GM21390 (cell line): Measurements from ENCODE around the gene SECISBP2.
"Not testable (repeated sequence)": the region's sequence is repeated elsewhere in the genome, so short reads cannot be mapped to it uniquely, and the experiment has no call there.

Source experiments
- ATAC-seq: cut with Tn5 transposase; IDR thresholded peaks from one replicate; pipeline ENCODE4 v1.9.1; 2021; ENCODE audit not compliant: unreplicated experiment

Gene SECISBP2

GRCh38 chr9:89309166-89309565, 9.1 kb upstream of the SECISBP2 start:
- ATAC-seq, result no peak

DNA sequence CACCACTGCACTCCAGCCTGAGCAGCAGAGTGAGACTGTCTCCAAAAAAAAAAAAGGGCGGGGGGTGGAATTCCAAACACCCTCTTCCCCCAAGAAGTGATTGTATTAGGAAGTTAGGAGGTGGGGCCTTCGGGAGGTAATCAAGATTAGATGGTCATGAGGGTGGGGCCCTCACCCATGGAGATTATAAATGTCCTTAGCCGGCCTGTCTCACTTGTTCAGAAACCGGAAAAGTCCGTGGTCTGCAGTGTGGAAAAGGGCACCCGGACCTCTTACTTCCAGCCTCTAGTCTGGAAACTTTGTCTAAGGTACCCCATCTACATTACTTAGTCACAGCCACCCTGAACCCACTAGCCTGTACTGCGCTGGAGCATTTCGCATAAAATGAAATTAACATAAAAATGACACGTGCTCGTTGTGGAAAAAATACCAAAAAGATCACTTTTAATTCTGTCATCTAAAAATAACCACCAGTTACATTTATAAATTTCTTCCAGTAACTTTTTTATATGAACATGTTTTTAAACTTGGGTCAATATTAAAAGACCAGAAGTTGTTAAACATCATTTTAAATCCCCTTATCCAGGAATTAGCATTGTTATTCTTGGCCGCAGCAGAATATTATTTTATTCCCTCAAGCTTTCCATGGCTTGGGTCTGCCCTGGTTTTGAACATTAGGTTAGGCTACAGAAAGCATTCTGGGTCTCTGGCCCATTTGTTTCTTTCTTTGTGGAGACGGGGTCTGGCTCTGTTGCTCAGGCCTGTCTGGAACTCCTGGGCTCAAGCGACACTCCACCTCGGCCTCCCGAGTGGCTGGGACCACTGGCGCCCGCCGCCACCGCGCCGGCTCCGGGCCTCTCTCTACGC, 8.5 kb upstream of the SECISBP2 start:
- no peak for ATAC-seq

GRCh38 chr9:89310475-89311345, 7.6 kb upstream of the SECISBP2 start, which contains the start of gene CKS2:
TSS of gene CKS2 (plus strand) at chr9:89311195. CDS start at chr9:89311293, 98 bp downstream.
- ATAC-seq, result peak; percentile 91

DNA sequence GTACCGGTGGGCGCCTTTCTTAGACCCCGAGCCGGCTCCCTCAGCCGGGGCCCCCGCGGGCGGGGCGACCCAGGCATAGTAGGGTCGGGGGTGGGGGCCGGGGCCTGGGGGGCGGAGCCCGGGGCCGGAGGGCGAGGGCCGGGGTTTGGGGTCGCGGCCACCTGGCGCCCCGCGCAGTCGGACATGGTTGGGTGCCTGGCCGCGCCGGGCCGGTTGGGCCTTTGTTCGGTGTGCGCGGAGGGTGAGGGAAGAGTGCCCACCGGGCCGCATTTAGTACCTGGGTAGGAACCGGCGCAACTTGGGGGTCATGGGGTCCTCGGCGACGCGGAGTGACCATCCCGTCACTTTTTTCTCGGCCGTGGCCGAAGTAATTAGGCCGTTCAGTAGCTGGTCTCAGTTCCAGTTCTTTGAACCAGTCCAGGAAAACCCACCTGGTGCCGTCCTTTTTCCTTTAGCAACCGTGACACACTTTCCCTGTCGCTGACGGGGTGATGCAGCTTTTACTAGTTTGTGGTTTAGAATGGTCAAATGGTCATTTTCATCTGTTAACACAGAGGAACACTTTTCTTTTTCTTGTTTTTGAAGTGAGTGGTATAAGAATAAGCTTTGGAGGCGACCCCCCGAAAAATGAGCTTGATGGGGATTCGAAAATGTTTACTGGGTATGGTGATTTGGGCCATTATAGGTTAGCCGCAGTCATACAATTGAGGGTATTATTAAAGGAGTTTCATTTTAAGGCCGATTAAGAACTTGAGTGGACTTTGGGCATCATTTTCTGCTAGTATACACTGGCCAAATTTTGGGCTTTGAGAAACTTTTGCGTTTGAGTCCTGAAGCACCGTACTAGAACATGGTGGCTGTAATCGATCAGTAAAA, 6.7 kb upstream of the SECISBP2 start:
- no peak for ATAC-seq

GRCh38 chr9:89312222-89312571, 6.1 kb upstream of the SECISBP2 start:
- ATAC-seq, result no peak

GRCh38 chr9:89313842-89314241, 4.5 kb upstream of the SECISBP2 start:
- no peak for ATAC-seq

DNA sequence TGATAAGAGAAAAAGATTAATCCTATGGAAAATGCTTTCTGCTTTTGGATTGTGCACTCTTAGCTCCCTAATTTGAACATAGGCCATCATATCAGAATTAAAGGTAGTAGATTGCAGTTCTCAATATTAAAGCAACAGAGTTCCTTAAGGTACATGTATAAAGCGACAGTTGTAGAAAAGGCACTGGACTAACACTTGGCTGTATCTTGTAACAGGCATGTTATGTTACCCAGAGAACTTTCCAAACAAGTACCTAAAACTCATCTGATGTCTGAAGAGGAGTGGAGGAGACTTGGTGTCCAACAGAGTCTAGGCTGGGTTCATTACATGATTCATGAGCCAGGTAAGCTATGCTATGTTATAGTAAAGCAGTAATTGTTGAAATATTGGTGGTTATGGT, 3.3 kb upstream of the SECISBP2 start:
- no peak for ATAC-seq

DNA sequence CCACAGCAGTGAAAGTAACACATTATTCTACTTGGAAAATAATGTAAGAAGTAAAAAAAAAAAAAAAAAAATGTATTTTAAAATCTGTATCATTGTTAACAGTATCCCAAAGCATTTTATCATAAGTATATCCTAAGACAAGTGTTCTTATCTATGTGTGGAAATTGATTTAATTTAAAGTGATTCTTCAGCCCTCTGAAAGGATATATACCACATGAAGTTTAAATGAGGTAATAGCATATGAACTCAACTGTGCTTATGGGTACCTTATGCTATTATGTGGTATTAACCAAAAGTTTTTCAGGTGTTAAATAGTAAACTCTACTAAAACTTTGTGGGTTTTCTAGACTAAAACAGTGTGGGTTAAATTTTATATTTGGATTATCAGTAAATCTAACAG, 2.8 kb upstream of the SECISBP2 start:
- ATAC-seq, result no peak

DNA sequence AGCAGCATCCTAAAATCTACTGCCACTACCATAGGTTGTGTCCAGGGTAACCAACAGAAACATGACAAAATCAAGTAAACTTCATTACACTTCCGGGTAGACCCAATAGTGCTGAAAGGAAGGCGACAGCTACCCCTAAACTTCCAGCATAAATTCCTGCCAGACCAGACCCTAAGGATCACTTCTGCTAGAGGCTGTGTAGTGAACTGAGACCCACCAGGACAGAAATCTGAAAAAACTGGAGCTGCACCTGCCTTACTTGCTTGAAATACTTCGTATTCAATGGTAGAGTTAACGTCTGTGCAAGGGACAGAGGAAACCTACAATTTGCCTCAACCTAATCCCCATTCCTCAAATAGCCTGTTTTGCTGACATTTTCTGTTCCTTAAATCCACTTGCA, 1.0 kb upstream of the SECISBP2 start:
- no peak for ATAC-seq

DNA sequence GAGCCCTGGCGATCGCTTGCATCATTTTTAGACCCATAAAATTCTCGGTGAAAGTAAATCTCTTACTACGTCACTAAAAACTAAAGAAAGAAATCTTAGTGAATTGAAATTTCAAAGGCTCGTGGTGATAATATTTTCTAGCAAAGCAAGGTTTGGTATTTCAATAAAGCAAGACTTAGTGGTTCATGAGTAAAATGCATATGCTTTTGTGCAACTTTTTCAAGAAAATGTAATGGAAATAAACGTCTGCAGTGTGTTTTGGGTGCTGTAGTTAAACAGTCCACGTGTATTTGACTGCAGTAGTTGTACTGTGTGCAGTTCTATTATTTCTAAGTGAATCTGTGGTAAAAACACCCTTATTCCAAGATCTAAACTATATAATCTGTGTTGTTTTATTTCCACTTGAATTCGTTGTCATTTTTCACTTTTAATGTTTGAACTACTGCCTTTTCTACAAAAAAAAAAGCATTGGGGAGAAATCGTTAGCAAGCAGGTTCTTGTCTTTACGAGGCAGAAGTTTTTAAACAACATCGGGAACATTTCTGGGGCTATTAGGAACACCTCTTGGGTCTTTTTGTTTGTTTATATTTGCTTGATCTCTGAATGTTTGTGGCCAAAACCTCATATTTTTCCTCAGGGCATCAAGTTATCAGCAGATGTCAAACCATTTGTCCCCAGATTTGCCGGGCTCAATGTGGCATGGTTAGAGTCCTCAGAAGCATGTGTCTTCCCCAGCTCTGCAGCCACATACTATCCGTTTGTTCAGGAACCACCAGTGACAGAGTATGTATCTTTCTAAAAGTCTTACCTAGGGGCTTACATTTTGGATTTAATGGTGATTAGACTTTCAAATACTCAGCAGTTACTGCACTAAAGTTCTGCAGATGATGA, 960 bp downstream of the SECISBP2 start:
- no peak for ATAC-seq

DNA sequence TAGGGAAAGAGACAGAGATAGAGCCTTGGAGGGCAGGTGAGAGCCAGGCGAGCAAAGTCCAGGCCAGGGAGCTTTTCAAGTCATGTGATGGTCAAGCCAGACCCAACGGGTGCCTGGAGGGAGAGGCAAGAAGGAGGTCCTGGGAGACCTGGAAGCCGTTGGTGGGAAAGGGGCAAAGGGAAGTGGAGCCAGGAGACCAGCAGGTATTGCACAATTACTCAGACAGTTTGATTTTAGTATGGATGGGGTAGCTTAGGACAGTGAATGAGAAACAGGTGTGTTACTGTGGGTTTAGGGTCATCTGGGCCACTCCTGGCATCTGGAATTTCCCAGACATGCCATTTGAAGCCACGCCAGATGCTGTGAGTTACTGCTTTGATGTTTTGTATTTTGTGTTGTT, 5.1 kb downstream of the SECISBP2 start:
- no peak for ATAC-seq

- ATAC-seq, result no peak
Measured at GRCh38 chr9:89325733-89326132, 7.4 kb downstream of the SECISBP2 start.

DNA sequence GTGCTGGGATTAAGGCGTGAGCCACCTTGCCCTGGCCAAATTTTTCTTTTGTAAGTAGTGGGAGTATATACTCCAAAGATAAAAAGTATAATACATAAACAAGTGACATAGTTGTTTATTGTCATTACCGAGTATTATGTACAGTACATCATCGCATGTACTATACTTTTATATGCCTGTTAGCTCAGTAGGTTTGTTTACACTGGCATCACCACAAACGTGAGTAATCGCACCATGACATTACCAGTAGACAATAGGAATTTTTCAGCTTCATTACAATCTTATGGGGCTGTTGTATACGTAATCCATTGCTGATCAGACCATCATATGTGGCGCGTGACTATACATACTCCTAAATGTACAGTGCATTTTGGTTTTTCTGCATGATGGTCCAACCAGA, 9.8 kb downstream of the SECISBP2 start:
- no peak for ATAC-seq

DNA sequence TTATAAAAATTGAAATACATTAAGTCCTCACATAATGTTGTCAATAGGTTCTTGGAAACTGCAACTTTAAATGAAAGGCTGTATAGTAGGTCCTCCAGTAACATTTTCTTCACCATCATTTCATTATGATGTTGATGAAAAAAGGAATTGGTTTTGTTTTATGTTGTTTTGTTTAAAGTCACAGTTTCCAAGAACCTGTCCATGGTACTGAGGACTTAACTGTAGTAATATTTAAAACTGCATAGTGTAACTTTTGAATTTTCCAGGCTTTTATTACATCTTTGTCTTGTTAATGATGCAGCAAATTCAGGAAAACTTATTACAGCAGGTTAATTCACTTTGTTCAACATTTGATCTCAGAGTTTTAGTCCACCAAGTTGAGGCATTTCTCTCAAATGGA, 11.6 kb downstream of the SECISBP2 start:
- ATAC-seq, result no peak

- no peak for ATAC-seq
Measured at GRCh38 chr9:89330513-89330912, 12.2 kb downstream of the SECISBP2 start.

DNA sequence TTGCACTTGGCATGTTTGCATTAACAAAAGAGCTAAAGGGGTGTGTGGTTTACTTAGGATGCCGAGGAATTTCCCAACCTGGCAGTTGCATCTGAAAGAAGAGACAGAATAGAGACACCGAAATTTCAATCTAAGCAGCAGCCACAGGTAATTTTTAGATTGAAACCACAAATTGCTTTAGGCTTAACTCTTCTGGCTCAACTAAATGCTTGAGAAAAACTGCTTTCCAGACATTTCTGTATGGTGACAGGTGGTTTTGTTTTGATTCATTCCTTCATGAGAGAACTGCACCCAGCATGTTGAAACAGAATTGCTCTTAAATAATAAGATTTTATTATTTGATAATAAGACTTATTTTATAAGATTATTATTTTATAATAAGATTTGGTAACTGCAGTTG, 21.5 kb downstream of the SECISBP2 start:
- ATAC-seq, result peak; percentile 43

DNA sequence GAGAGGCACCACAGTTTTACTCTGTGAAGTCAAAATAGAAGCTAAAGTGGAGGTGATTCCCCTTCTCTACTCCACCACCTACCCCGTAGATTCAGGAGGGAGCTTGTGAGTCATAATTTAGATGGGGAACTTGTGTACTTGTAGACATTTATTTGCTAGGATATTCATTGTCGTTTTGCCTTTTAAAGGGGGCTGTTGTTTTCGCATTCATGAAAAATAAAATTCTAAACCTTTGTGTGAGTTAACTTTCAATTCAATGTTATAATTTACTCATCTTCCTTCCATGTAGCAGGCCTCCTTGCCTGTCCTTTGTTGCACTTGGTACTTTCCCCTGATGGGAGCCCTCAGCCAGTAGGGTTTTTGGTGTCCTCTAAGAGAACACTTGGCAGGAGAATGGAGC, 22.0 kb downstream of the SECISBP2 start:
- peak; percentile 54 for ATAC-seq

- no peak for ATAC-seq
Measured at GRCh38 chr9:89342213-89342612, 23.9 kb downstream of the SECISBP2 start.

DNA sequence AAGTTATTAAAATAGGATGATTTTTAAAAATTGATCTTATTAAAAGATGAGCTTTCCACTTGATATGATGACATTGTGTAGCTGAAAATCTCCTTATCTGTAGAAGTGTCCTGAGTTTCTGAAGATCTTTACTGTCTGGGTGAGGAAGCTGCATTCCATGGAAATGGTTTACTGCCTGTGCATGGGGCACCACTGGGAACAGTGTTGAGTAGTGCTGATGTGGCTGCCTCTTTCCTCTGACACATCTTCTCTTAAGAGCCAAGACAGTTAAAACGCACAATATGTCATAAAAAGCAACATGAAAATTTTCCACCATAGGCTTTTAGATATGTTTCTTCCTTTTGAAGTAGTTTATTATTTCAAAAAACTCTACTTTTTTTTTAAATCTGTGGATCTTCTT, 24.6 kb downstream of the SECISBP2 start:
- no peak for ATAC-seq

DNA sequence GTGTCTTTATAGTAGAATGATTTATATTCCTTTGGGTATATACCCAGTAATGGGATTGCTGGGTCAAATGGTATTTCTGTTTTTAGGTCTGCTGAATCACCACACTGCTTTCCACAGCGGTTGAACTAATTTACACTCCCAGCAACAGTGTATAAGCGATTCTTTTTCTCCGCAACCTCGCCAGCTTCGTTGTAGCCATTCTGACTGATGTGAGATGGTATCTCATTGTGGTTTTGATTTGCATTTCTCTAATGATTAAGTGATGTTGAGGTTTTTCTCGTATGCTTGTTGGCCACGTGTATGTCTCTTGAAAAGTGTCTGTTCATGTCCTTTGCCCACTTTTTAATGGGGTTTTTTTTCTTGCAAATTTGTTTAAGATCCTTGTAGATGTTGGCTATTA, 25.5 kb downstream of the SECISBP2 start:
- not testable (repeated sequence) for ATAC-seq
